Fibroblast of gingiva (primary cell): ENCODE results near the gene ZNF747.
A peak's percentile ranks its signal among the peaks of the same experiment; 100 is the strongest.

Experiments
- DNase-seq: peaks from one replicate; pipeline ENCODE4 v3.0.0-alpha.2; 2011; ENCODE audit warnings: low read depth

The ZNF747 gene

GRCh38 chr16:30534368-30535105, at the start of gene ZNF747:
Gene ZNF747, minus strand, starts transcription at chr16:30534858. Its CDS starts 179 bp downstream, at chr16:30534679.
- peak; percentile 83 for DNase-seq

- no peak for DNase-seq
Observed at GRCh38 chr16:30582611-30583340, 48.1 kb upstream of the ZNF747 start.

- DNase-seq: no peak
Observed at GRCh38 chr16:30581457-30581856, 46.8 kb upstream of the ZNF747 start.

GRCh38 chr16:30574678-30575077, 40.0 kb upstream of the ZNF747 start:
- DNase-seq: no peak

GRCh38 chr16:30571445-30572322, 37.0 kb upstream of the ZNF747 start, which contains the start of gene ZNF688:
Gene ZNF688, minus strand, starts transcription at chr16:30571714. Its CDS starts 85 bp downstream, at chr16:30571629.
- peak; percentile 98 for DNase-seq

- peak; percentile 6 for DNase-seq
Observed at GRCh38 chr16:30570636-30571444, 36.2 kb upstream of the ZNF747 start.

GRCh38 chr16:30569746-30570635, 35.3 kb upstream of the ZNF747 start:
- no peak for DNase-seq

- no peak for DNase-seq
Observed at GRCh38 chr16:30569281-30569680, 34.6 kb upstream of the ZNF747 start.

GRCh38 chr16:30567991-30568638, 33.5 kb upstream of the ZNF747 start:
- peak; percentile 82 for DNase-seq

- no peak for DNase-seq
Observed at GRCh38 chr16:30567160-30567990, 32.7 kb upstream of the ZNF747 start.

- no peak for DNase-seq
Observed at GRCh38 chr16:30566531-30566930, 31.9 kb upstream of the ZNF747 start.

- no peak for DNase-seq
Observed at GRCh38 chr16:30565984-30566383, 31.3 kb upstream of the ZNF747 start.

GRCh38 chr16:30565526-30565925, 30.9 kb upstream of the ZNF747 start:
- no peak for DNase-seq

- no peak for DNase-seq
Observed at GRCh38 chr16:30562021-30562420, 27.4 kb upstream of the ZNF747 start.

GRCh38 chr16:30561089-30561816, 26.6 kb upstream of the ZNF747 start:
- DNase-seq: no peak

- no peak for DNase-seq
Observed at GRCh38 chr16:30559690-30560089, 25.0 kb upstream of the ZNF747 start.

GRCh38 chr16:30558789-30559377, 24.2 kb upstream of the ZNF747 start:
- no peak for DNase-seq
